ENCODE results near the gene SLC35A3.

The SLC35A3 gene

GRCh38 chr1:100005424-100005823, 35.6 kb downstream of the SLC35A3 start:
- TF ChIP-seq CTCF (IDR thresholded peaks at IDR 0.05; ENCODE audit: low read depth, low read length, missing control alignments): no peak
- DNase-seq (ENCODE audit: extremely low read depth, low read depth): no peak
- no peak overlapping the region for H3K4me3 ChIP-seq (replicated peaks; ENCODE audit: low read depth, low read length)

GRCh38 chr1:100006688-100007087, 36.9 kb downstream of the SLC35A3 start:
- no peak for TF ChIP-seq CTCF (IDR thresholded peaks at IDR 0.05; ENCODE audit: low read depth, low read length, missing control alignments)
- no peak for DNase-seq (ENCODE audit: extremely low read depth, low read depth)
- H3K4me3 ChIP-seq (replicated peaks; ENCODE audit: low read depth, low read length): no peak overlapping the region

- no peak overlapping the region for H3K4me3 ChIP-seq (replicated peaks; ENCODE audit: low read depth, low read length)
- TF ChIP-seq CTCF (IDR thresholded peaks at IDR 0.05; ENCODE audit: low read depth, low read length, missing control alignments): no peak
- DNase-seq (ENCODE audit: extremely low read depth, low read depth): no peak
These were observed 39.7 kb downstream of the SLC35A3 start for GRCh38 chr1:100009458-100009857.

GRCh38 chr1:100010804-100011203, 41.0 kb downstream of the SLC35A3 start:
- no peak overlapping the region for H3K4me3 ChIP-seq (replicated peaks; ENCODE audit: low read depth, low read length)
- TF ChIP-seq CTCF (IDR thresholded peaks at IDR 0.05; ENCODE audit: low read depth, low read length, missing control alignments): no peak
- no peak for DNase-seq (ENCODE audit: extremely low read depth, low read depth)

GRCh38 chr1:100019220-100019619, 49.4 kb downstream of the SLC35A3 start:
- H3K4me3 ChIP-seq (replicated peaks; ENCODE audit: low read depth, low read length): no peak overlapping the region
- no peak for DNase-seq (ENCODE audit: extremely low read depth, low read depth)
- no peak for TF ChIP-seq CTCF (IDR thresholded peaks at IDR 0.05; ENCODE audit: low read depth, low read length, missing control alignments)

- DNase-seq (ENCODE audit: extremely low read depth, low read depth): no peak
- no peak overlapping the region for H3K4me3 ChIP-seq (replicated peaks; ENCODE audit: low read depth, low read length)
- no peak for TF ChIP-seq CTCF (IDR thresholded peaks at IDR 0.05; ENCODE audit: low read depth, low read length, missing control alignments)
These were observed 53.7 kb downstream of the SLC35A3 start for GRCh38 chr1:100023482-100023881.

- no peak for TF ChIP-seq CTCF (IDR thresholded peaks at IDR 0.05; ENCODE audit: low read depth, low read length, missing control alignments)
- DNase-seq (ENCODE audit: extremely low read depth, low read depth): no peak
- no peak overlapping the region for H3K4me3 ChIP-seq (replicated peaks; ENCODE audit: low read depth, low read length)
These were observed 57.4 kb downstream of the SLC35A3 start for GRCh38 chr1:100027212-100027611.
